Measurements from ENCODE around the gene LGR6. TPM values are rescaled to one million over a fixed set of nuclear protein-coding genes. Genes with fewer than 3 reads are reported as not detected.
A peak's percentile ranks its signal among the peaks of the same experiment; 100 is the strongest.

Gene LGR6
- total and polyA plus RNA-seq, 5 experiments from 2014 or later: 0.25 to 6.2 (median 0.47) TPM; not detected in 2

DNA sequence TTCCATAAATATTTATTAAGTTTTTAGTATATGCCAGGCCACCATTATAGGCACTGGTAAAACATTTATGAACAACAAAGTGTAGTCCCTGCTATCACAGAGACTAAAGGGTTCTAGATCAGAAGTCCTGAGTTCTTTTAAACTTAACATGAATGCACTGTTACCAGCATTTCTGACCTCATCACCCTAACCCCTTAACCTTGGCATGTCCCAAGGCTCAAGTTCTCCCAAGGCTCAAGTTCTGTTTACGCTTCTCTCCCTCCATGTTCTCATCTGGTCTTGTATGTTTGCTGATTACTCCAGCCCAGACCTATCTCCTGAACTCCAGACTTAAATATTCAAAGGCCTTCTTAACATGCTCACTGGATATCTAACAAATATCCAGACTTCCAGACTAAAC is 93.6 kb downstream of the LGR6 start:
- no peaks in the 10 kb centered on the region for H3K36me3 Mint-ChIP-seq
- H3K4me1 Mint-ChIP-seq: peaks cover 10 to 22% (median 15%) of the 10 kb centered on the region in 4 donors
- no peak overlapping the region for H3K27ac Mint-ChIP-seq
- H3K4me3 Mint-ChIP-seq: no peak overlapping the region
- DNase-seq (no peak), ATAC-seq (no peak)
- POLR2A ChIA-PET: no interaction called here
- peaks cover 0 to 5% (median 2%) of the 10 kb centered on the region in 5 donors for H3K27me3 Mint-ChIP-seq
- H3K9me3 Mint-ChIP-seq: no peaks in the 10 kb centered on the region

DNA sequence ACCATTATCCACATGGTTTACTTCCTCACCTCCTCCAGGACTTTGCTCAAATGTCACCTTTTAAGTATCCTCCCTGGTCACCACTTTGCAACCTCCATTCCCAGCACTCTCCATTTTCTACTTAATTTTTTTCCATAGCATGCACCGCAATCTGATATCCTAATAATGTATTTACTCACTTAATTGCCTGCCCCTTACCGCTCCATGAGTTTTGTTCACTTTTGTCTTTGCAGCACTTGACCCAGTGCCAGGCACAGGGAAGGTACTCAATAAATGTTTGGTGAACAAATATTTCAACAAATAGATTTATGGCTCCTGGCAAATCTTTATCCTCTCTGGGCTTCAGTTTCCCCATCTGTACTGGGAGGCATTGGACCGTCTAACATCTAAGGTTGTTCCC is 94.6 kb downstream of the LGR6 start:
- ATAC-seq: no peak
- no peak overlapping the region for H3K27ac Mint-ChIP-seq
- DNase-seq: no peak
- peaks cover 8 to 15% (median 11%) of the 10 kb centered on the region in 4 donors for H3K4me1 Mint-ChIP-seq
- H3K4me3 Mint-ChIP-seq: no peak overlapping the region
- H3K36me3 Mint-ChIP-seq: no peaks in the 10 kb centered on the region
- no peaks in the 10 kb centered on the region for H3K9me3 Mint-ChIP-seq
- POLR2A ChIA-PET: no interaction called here
- H3K27me3 Mint-ChIP-seq: peaks cover 0 to 5% (median 2%) of the 10 kb centered on the region in 5 donors

DNA sequence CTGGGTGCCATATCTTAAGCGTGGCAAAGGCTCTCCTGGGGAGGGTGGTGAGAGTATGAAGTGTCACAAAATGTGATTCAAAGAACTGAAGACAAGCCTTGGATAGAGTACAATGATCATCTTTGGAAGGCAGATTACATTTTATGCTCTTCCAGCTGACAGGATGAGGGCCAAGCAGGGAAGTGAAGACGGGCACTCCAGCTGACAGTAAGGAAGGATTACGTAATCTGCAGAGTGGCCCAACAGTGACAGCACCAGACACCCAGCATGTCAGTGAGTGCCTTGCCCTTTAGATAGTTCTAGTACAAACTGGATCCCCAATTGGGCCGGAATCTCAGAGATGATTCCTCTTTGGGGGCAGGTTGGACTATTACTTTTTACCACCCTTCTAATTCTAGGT is 95.4 kb downstream of the LGR6 start:
- DNase-seq (no peak), ATAC-seq (no peak)
- peaks cover 3 to 6% (median 3%) of the 10 kb centered on the region in 4 donors for H3K4me1 Mint-ChIP-seq
- peak overlapping the region in 2 of 10 donors; percentile 2 to 22 for H3K27ac Mint-ChIP-seq
- H3K27me3 Mint-ChIP-seq: peaks cover 0 to 5% (median 2%) of the 10 kb centered on the region in 5 donors
- no peaks in the 10 kb centered on the region for H3K36me3 Mint-ChIP-seq
- no peak overlapping the region for H3K4me3 Mint-ChIP-seq
- POLR2A ChIA-PET: no interaction called here
- no peaks in the 10 kb centered on the region for H3K9me3 Mint-ChIP-seq

DNA sequence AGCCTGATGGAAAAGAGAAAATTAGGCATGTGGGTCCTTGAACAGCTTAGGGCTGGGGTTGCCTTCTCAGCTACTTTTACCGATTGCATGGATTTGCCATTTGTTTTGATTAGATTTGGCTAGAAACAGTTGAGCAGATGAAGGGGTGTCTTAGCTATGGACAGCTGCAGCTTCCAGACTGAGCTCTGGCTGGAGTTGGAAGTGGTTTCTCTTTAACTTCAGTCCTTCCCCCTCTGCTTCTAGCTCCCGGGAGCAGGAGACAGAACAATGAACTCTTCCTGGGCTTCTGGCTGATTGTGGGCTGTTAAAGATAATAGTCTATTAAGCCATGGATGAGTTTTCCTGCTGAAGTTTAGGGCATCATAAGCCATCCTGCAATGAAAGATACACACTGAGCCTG is 97.4 kb downstream of the LGR6 start:
- peaks cover 0 to 5% (median 2%) of the 10 kb centered on the region in 5 donors for H3K27me3 Mint-ChIP-seq
- ATAC-seq: no peak
- H3K4me1 Mint-ChIP-seq: peaks cover 8 to 17% (median 11%) of the 10 kb centered on the region in 4 donors
- no peak overlapping the region for H3K4me3 Mint-ChIP-seq
- peak overlapping the region in 1 of 10 donors; percentile 27 for H3K27ac Mint-ChIP-seq
- no peaks in the 10 kb centered on the region for H3K9me3 Mint-ChIP-seq
- no peak for DNase-seq
- POLR2A ChIA-PET: no interaction called here
- H3K36me3 Mint-ChIP-seq: no peaks in the 10 kb centered on the region

DNA sequence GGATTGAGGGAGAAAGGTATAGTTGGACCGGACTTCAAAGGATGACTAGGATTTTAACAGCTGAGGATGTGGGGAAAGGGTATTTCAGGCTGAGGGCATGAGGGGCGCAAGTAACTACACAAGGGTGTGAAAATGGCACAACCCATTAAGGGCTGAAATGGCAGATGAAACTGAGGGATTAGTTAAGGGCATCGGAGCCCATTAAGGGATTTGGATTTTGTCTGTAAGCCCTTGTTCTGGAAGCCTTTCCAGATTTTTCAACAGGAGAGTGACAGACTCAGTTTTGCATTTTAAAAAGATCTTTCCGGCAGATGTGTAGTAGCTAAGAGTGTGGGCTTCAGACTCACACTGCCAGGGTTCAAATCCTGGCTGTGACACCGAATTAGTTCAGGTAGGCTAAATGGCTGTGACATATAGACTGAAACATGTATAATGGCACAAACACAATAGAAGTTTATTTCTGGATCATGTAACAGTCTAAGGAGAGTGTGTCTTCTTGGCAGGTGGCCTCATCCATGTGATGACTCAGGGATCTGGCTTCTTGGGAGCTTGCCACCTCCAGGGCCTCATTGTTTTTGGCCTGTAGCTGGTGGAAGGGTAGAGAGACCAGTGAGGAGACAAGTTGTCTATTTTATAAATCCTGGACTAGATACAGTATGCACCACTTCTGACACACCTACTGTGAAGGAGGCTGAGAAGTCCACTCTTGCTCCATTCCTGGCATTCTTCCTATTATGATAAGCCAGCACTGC is 98.5 kb downstream of the LGR6 start:
- ATAC-seq (no peak), DNase-seq (no peak)
- H3K9me3 Mint-ChIP-seq: no peaks in the 10 kb centered on the region
- peaks cover 8 to 25% (median 18%) of the 10 kb centered on the region in 4 donors for H3K4me1 Mint-ChIP-seq
- no peak overlapping the region for H3K4me3 Mint-ChIP-seq
- peak overlapping the region in 5 of 10 donors; percentile 9 to 65 (median 27) for H3K27ac Mint-ChIP-seq
- peaks cover 0 to 5% (median 2%) of the 10 kb centered on the region in 5 donors for H3K27me3 Mint-ChIP-seq
- H3K36me3 Mint-ChIP-seq: no peaks in the 10 kb centered on the region
- POLR2A ChIA-PET: interaction anchor here (1.2 kb wide), 1 partner anchor 9 kb away, joined by 3 read pairs; no protein-coding TSS in a partner anchor

DNA sequence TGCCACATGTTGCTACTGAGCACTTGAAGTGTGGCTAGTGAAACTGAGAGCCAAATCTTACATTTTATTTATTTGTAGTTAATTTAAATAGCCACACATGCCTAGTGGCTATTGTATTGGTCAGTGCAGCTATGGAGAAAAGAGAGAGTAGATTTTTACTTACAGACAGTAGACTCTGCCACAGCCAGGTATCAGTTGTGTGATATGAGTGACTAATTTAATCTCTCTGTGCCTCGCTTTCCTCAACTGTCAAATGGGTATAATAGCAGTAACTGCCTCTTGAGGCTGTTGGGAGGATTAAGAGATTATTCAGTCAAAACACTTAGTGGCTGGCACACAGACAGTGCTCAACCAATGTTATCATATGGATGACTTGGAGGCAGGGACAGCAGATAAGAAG is 99.2 kb downstream of the LGR6 start:
- ATAC-seq (no peak), DNase-seq (no peak)
- Mint-ChIP-seq H3K4me3 (no peak overlapping the region), H3K9me3 (no peaks in the 10 kb centered on the region), H3K4me1 (peaks cover 8 to 25% (median 18%) of the 10 kb centered on the region in 4 donors), H3K27ac (no peak overlapping the region), H3K36me3 (no peaks in the 10 kb centered on the region), H3K27me3 (peaks cover 0 to 2% (median 0%) of the 10 kb centered on the region in 5 donors)
- POLR2A ChIA-PET: no interaction called here

DNA sequence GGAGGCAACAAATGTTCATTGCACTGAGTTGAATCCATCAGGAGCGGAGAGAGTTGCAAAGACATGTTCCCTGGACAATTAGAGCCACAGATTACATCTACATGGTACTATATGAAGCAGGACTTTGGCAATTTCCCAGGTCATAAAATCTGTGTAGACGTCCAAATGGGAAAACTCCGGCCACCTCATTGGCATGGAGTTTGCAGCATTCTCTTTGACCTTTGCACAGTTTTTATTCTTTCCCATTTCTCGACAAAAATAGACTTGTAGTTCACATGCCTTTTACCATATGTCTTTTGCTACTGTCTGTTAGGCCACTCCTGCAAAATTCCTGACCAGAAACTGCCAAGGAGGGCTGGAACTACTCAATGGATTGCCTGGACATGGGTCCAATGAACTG is 100.0 kb downstream of the LGR6 start:
- H3K27ac Mint-ChIP-seq: peak overlapping the region in 5 of 10 donors; percentile 31 to 82 (median 55)

DNA sequence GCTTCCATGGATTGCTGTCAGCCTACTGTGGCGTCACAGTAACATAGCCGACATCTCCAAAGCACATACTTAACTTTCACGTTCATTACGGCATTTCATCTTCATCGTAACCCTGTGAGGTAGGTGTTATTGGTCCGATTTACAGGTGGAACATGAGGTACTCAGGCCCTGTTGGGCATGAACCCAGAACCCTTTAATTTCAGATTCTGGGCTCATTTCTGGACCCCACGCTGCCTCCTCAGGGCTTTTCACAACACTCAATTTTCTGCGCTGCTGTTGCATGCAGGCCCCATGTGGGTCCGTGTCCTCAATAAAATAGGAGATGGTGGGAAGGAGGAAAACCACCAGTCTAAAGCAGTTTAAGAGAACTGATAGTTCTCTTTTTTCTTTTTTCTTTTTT is 108.6 kb downstream of the LGR6 start:
- ATAC-seq (no peak), DNase-seq (no peak)
- no peak overlapping the region for H3K4me3 Mint-ChIP-seq
- H3K27me3 Mint-ChIP-seq: peaks cover 0 to 3% (median 0%) of the 10 kb centered on the region in 5 donors
- POLR2A ChIA-PET: no interaction called here
- no peaks in the 10 kb centered on the region for H3K9me3 Mint-ChIP-seq
- peaks cover 0 to 4% (median under 1%) of the 10 kb centered on the region in 4 donors for H3K4me1 Mint-ChIP-seq
- no peaks in the 10 kb centered on the region for H3K36me3 Mint-ChIP-seq
- peak overlapping the region in 1 of 10 donors; percentile 2 for H3K27ac Mint-ChIP-seq

More for the DNA sequence above, 100.0 kb downstream of the LGR6 start:
- no peak for DNase-seq
- no peak for ATAC-seq
- no peak overlapping the region for H3K4me3 Mint-ChIP-seq
- POLR2A ChIA-PET: no interaction called here
- no peaks in the 10 kb centered on the region for H3K9me3 Mint-ChIP-seq
- H3K4me1 Mint-ChIP-seq: peaks cover 8 to 25% (median 18%) of the 10 kb centered on the region in 4 donors
- H3K36me3 Mint-ChIP-seq: no peaks in the 10 kb centered on the region
- H3K27me3 Mint-ChIP-seq: peaks cover 0 to 3% (median 0%) of the 10 kb centered on the region in 5 donors

DNA sequence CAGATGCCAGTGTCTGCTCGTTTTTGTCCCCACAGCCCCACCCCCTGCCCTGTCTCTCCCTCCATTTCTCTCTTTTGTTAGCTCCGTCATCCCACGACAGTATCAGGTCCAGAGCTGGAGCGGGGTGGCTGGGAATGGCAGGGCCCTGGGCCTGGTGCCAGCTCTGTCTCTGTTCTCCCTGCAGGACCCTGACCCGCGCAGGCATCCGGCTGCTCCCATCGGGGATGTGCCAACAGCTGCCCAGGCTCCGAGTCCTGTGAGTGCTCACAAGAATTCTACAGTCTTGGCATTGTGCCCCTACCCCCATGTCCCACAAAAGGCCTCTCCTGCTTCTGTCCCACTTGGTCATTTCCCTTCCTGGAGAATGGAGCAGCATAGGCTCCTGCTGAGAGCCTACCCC is 110.8 kb downstream of the LGR6 start:
- no peak for ATAC-seq
- no peaks in the 10 kb centered on the region for H3K36me3 Mint-ChIP-seq
- peaks cover 0 to 1% (median 0%) of the 10 kb centered on the region in 5 donors for H3K27me3 Mint-ChIP-seq
- peaks cover 0 to 4% (median under 1%) of the 10 kb centered on the region in 4 donors for H3K4me1 Mint-ChIP-seq
- H3K4me3 Mint-ChIP-seq: no peak overlapping the region
- H3K27ac Mint-ChIP-seq: peak overlapping the region in 2 of 10 donors; percentile 35 to 43
- H3K9me3 Mint-ChIP-seq: no peaks in the 10 kb centered on the region
- DNase-seq: peak in 1 of 10 donors; percentile 16
- POLR2A ChIA-PET: no interaction called here

DNA sequence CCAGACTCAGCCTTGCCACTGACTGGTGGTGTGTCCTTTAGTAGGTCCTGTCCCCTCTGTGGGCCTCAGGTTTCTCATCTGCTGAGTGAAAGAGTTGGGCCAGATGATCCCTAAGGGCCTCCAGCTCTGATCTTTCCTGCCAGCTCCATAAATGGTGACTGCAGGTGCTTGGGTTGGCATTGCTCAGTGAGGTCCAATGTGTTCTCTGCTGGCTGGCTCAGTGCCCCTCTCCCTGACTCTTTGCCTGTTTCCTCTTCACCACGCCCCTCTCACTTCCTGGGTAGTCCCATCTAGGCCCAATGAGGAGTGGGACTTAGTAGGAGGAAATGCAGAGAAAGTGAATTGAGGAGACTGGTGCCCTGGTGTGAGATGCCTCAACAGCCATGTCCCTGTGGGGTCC is 111.6 kb downstream of the LGR6 start:
- Mint-ChIP-seq H3K4me1 (peaks cover 0 to 2% (median under 1%) of the 10 kb centered on the region in 4 donors), H3K36me3 (no peaks in the 10 kb centered on the region), H3K27me3 (peaks cover 0 to 1% (median 0%) of the 10 kb centered on the region in 5 donors), H3K27ac (peak overlapping the region in 1 of 10 donors; percentile 43), H3K4me3 (no peak overlapping the region), H3K9me3 (no peaks in the 10 kb centered on the region)
- POLR2A ChIA-PET: no interaction called here
- ATAC-seq: no peak
- DNase-seq: peak in 1 of 10 donors; percentile 21

DNA sequence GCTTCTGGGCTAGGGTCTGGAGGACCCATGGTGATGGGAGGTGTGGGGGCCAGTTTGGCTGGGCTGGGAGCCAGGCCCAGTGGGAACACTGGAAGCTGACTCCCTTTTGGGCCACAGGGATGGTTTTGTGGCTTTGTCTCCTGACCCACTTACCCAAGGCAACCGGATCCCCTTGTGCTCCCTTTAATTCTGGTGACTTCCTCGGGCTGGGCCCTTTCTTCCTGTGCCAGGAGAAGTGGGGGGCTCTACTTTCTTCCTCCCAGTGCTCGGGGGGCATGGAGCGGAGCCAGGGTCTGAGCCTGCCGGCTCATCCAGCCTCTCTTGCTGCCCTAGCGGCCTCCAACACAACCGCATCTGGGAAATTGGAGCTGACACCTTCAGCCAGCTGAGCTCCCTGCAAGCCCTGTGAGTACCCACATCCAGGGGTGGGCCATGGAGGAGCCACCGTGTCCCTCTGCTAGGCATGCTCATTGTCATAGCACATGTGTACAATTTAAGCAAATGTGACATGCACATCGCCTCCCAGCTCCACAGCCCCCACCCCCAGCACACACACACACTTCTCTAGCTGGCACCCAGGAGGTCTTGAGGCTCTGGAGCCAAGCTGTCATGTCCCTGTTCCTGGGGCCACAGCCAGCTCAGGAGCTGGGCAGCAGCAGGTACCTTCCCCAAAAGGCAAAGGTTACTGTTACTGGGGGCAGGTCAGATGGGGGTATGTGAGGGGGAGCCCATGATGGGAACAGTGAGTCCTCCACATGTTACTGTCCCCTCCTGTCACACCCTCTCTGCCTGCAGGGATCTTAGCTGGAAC is 113.1 kb downstream of the LGR6 start:
- ATAC-seq (no peak), DNase-seq (peak in 1 of 10 donors; percentile 40)
- peak overlapping the region in 1 of 10 donors; percentile 65 for H3K27ac Mint-ChIP-seq
- POLR2A ChIA-PET: no interaction called here
- peaks cover 0 to 4% (median 2%) of the 10 kb centered on the region in 4 donors for H3K4me1 Mint-ChIP-seq
- peaks cover 0 to 6% (median 0%) of the 10 kb centered on the region in 5 donors for H3K27me3 Mint-ChIP-seq
- H3K4me3 Mint-ChIP-seq: no peak overlapping the region
- no peaks in the 10 kb centered on the region for H3K9me3 Mint-ChIP-seq
- H3K36me3 Mint-ChIP-seq: no peaks in the 10 kb centered on the region

DNA sequence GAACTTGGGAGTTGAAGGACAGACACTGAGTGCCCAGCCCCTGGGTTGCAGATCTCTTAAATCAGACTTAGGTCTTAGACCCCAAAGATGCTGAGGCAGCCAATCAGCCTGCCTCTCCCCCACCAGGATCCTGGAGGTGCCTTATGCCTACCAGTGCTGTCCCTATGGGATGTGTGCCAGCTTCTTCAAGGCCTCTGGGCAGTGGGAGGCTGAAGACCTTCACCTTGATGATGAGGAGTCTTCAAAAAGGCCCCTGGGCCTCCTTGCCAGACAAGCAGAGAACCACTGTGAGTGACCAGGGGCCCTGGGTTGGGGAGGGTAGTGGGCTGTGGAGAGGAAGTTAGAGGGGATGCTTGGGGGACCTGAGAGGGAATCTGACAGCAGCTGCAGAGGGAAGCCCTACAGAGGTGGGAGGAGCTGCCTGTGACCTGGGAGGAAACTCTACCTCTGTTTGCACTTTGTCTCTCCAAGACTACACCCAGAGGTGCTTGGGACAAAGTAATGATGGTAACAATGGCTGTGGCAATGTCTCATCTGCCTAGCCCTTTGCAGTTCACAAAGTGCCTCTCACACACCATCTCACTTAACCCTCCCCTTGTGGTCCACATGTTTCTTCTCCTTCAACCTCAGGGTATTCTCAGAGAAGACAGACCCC is 116.6 kb downstream of the LGR6 start:
- Mint-ChIP-seq H3K27me3 (peaks cover 0 to 10% (median 0%) of the 10 kb centered on the region in 5 donors), H3K27ac (peak overlapping the region in 5 of 10 donors; percentile 20 to 73 (median 31)), H3K9me3 (no peaks in the 10 kb centered on the region), H3K4me3 (no peak overlapping the region), H3K4me1 (peaks cover 0 to 5% (median 3%) of the 10 kb centered on the region in 4 donors), H3K36me3 (no peaks in the 10 kb centered on the region)
- DNase-seq (peak in 1 of 10 donors; percentile 60), ATAC-seq (no peak)
- POLR2A ChIA-PET: no interaction called here
